Fibroblast of skin of left quadriceps (primary cell): ENCODE results near the gene CWF19L2.

Experiments used
- DNase-seq, 2 experiments: peaks; one replicate each; pipeline ENCODE4 v3.0.0-alpha.2; 2013; ENCODE audit warnings: low read depth in 2 of 2

The CWF19L2 gene

GRCh38 chr11:107301878-107302277, 155.7 kb downstream of the CWF19L2 start:
- no peak for DNase-seq

- no peak for DNase-seq
These were observed 163.8 kb downstream of the CWF19L2 start for GRCh38 chr11:107293677-107294344.

DNA sequence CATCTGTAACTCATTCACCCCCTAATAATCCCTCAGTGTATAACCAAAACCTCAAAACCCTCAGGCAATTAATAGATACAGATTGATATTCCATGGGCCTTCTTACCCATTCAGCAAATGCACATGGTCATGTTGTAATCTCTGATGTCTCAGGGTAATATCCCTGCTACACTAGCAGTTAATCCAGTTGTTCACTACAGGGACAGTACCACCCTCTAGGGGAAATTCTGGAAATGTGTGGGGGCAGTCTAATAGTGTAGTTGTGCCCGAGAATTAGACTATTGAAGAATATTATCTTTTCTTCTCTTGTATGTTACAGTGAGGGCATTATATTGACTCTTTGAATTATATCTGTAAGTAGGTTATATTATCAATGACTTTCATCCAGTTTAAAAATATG, 175.4 kb downstream of the CWF19L2 start:
- no peak for DNase-seq
